Measurements from ENCODE around the gene KMT2E. TPM values are rescaled to one million over a fixed set of nuclear protein-coding genes. Genes with fewer than 3 reads are reported as not detected.
"Not testable (repeated sequence)": the region's sequence is repeated elsewhere in the genome, so short reads cannot be mapped to it uniquely, and the experiment has no call there.

KMT2E gene
- total RNA-seq, 1 experiment from 2014 or later = 63.1 TPM

- TF ChIP-seq CTCF (IDR thresholded peaks at IDR 0.05; ENCODE audit: insufficient read depth in 1 of 2, low read depth in 1 of 2, low read length in 1 of 2, severe bottlenecking in 1 of 2, unreplicated experiment in 1 of 2) = no peak
- Histone ChIP-seq H3K27me3 (replicated peaks; ENCODE audit: control insufficient read depth, insufficient read depth, low read length) (no peaks in the 10 kb centered on the region), H3K9me3 (no peaks in the 10 kb centered on the region), H3K4me3 (ENCODE audit: low read depth, low read length) (no peak overlapping the region), H3K4me1 (peaks cover 69% of the 10 kb centered on the region), H3K36me3 (ENCODE audit: control insufficient read depth, insufficient read depth, low read length) (no peaks in the 10 kb centered on the region; the same call in 1 of the 2 replicates)
- peaks cover 78% of the 10 kb centered on the region for H3K36me3 Mint-ChIP-seq (ENCODE audit: insufficient read depth, unreplicated experiment)
- H3K9me3 Mint-ChIP-seq (ENCODE audit: unreplicated experiment) = no peaks in the 10 kb centered on the region
- no peak overlapping the region for H3K4me3 Mint-ChIP-seq (ENCODE audit: unreplicated experiment)
- POLR2A ChIA-PET = interaction anchor here (1.0 kb wide), 1 partner anchor 10 kb away, joined by 3 read pairs; no protein-coding TSS in a partner anchor
- peaks cover 40% of the 10 kb centered on the region for H3K4me1 Mint-ChIP-seq (ENCODE audit: low read depth, unreplicated experiment)
- CTCF ChIA-PET = no interaction called here
- no peak for DNase-seq
- no peaks in the 10 kb centered on the region for H3K27me3 Mint-ChIP-seq (ENCODE audit: insufficient read depth, unreplicated experiment)
- H3K27ac Mint-ChIP-seq (ENCODE audit: unreplicated experiment) = no peak overlapping the region
- intact Hi-C loops (cut with micrococcal nuclease; ENCODE audit: unreplicated experiment) = no loop called here
- no TSS peak for BruUV-seq (replicated peaks)
Measured at GRCh38 chr7:105003275-105003674, 10.7 kb upstream of the KMT2E start.

- no peak for TF ChIP-seq CTCF (IDR thresholded peaks at IDR 0.05; ENCODE audit: insufficient read depth in 1 of 2, low read depth in 1 of 2, low read length in 1 of 2, severe bottlenecking in 1 of 2, unreplicated experiment in 1 of 2)
- Mint-ChIP-seq H3K9me3 (ENCODE audit: unreplicated experiment) (no peaks in the 10 kb centered on the region), H3K4me1 (ENCODE audit: low read depth, unreplicated experiment) (peaks cover 38% of the 10 kb centered on the region), H3K27ac (ENCODE audit: unreplicated experiment) (no peak overlapping the region), H3K4me3 (ENCODE audit: unreplicated experiment) (no peak overlapping the region), H3K36me3 (ENCODE audit: insufficient read depth, unreplicated experiment) (peaks cover 83% of the 10 kb centered on the region), H3K27me3 (ENCODE audit: insufficient read depth, unreplicated experiment) (no peaks in the 10 kb centered on the region)
- Histone ChIP-seq H3K36me3 (ENCODE audit: control insufficient read depth, insufficient read depth, low read length) (no peaks in the 10 kb centered on the region; the same call in 1 of the 2 replicates), H3K4me3 (ENCODE audit: low read depth, low read length) (no peak overlapping the region), H3K27me3 (replicated peaks; ENCODE audit: control insufficient read depth, insufficient read depth, low read length) (no peaks in the 10 kb centered on the region), H3K9me3 (no peaks in the 10 kb centered on the region), H3K4me1 (peaks cover 70% of the 10 kb centered on the region)
- BruUV-seq (replicated peaks) = no TSS peak
- intact Hi-C loops (cut with micrococcal nuclease; ENCODE audit: unreplicated experiment) = no loop called here
- no peak for DNase-seq
- POLR2A ChIA-PET = interaction anchor here (1.0 kb wide), 1 partner anchor 9 kb away, joined by 3 read pairs; no protein-coding TSS in a partner anchor
- CTCF ChIA-PET = no interaction called here
Measured at GRCh38 chr7:105003872-105004510, 10.0 kb upstream of the KMT2E start.

- peaks cover 39% of the 10 kb centered on the region for H3K4me1 Mint-ChIP-seq (ENCODE audit: low read depth, unreplicated experiment)
- peaks cover 72% of the 10 kb centered on the region for H3K4me1 ChIP-seq
- CTCF ChIA-PET = not testable (repeated sequence)
Measured at GRCh38 chr7:105005006-105005405, 9.0 kb upstream of the KMT2E start.

GRCh38 chr7:105005486-105005885 is 8.5 kb upstream of the KMT2E start:
- POLR2A ChIA-PET = interaction anchor here (1.2 to 3.1 kb wide), 2 partner anchors 15 to 21 kb away, joined by 5 to 20 read pairs; no protein-coding TSS in a partner anchor
- H3K27me3 Mint-ChIP-seq (ENCODE audit: insufficient read depth, unreplicated experiment); H3K4me3 ChIP-seq (ENCODE audit: low read depth, low read length); BruUV-seq (replicated peaks); H3K9me3 Mint-ChIP-seq (ENCODE audit: unreplicated experiment); H3K36me3 ChIP-seq (ENCODE audit: control insufficient read depth, insufficient read depth, low read length); H3K27me3 ChIP-seq (replicated peaks; ENCODE audit: control insufficient read depth, insufficient read depth, low read length); H3K9me3 ChIP-seq; DNase-seq; intact Hi-C loops (cut with micrococcal nuclease; ENCODE audit: unreplicated experiment): not testable (repeated sequence)
- Mint-ChIP-seq H3K4me1 (ENCODE audit: low read depth, unreplicated experiment) (peaks cover 39% of the 10 kb centered on the region), H3K4me3 (ENCODE audit: unreplicated experiment) (peak overlapping the region; percentile 64), H3K36me3 (ENCODE audit: insufficient read depth, unreplicated experiment) (peaks cover 86% of the 10 kb centered on the region), H3K27ac (ENCODE audit: unreplicated experiment) (peak overlapping the region; percentile 64)
- CTCF ChIA-PET = interaction anchor here (2.4 to 2.5 kb wide), 2 partner anchors 21 to 24 kb away, joined by 10 to 11 read pairs; no protein-coding TSS in a partner anchor
- H3K4me1 ChIP-seq = peaks cover 72% of the 10 kb centered on the region

More at GRCh38 chr7:105005006-105005405, 9.0 kb upstream of the KMT2E start:
- Mint-ChIP-seq H3K27ac (ENCODE audit: unreplicated experiment) (peak overlapping the region; percentile 64), H3K36me3 (ENCODE audit: insufficient read depth, unreplicated experiment) (peaks cover 86% of the 10 kb centered on the region), H3K4me3 (ENCODE audit: unreplicated experiment) (peak overlapping the region; percentile 31)
- H3K9me3 Mint-ChIP-seq (ENCODE audit: unreplicated experiment); H3K27me3 ChIP-seq (replicated peaks; ENCODE audit: control insufficient read depth, insufficient read depth, low read length); H3K27me3 Mint-ChIP-seq (ENCODE audit: insufficient read depth, unreplicated experiment); H3K4me3 ChIP-seq (ENCODE audit: low read depth, low read length); BruUV-seq (replicated peaks); H3K9me3 ChIP-seq; DNase-seq; H3K36me3 ChIP-seq (ENCODE audit: control insufficient read depth, insufficient read depth, low read length); intact Hi-C loops (cut with micrococcal nuclease; ENCODE audit: unreplicated experiment): not testable (repeated sequence)
- POLR2A ChIA-PET = interaction anchor here (3.1 kb wide), 1 partner anchor 21 kb away, joined by 20 read pairs; no protein-coding TSS in a partner anchor

Measured in Caco-2 (cell line).